ENCODE measurements around the gene GNG11.

Gene GNG11

DNA sequence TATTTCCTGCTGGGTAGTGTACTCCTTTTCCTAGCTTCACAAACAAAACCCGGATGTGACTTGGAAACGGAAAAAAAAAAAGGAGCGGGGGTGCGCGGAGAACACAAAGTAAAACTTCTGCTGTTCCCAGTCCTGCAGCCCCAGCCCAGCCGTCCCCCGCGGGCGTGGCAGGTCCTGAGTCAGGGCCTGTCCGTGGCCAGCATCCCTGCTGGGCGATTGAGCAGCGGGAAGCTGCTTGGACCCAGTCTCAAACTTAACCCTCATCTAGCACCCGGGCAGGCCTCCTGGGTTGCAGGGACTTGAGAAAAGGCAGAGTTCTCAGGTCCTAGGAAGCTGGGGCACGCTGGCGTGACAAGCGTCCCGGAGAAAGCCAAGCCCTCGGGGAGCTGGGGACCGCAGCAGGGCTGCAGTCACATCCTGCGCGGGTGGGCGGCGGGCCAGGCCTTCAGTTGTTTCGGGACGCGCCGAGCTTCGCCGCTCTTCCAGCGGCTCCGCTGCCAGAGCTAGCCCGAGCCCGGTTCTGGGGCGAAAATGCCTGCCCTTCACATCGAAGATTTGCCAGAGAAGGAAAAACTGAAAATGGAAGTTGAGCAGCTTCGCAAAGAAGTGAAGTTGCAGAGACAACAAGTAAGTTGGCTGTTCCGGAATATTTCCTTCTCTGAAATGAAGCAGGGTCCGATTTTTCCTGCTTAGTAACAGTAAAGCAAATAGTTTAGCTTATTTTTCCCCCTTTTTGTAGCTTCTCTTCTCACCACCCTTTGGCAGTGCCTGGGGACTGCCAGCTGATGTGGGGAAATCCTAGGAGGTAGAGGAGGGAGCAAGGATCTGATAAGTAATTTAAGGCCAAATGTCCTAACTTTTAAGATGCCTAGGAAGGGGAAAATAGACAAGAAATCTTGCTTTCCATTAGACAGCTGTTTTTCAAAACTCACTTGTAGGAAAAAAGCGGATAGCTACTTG, at the start of gene GNG11:
TSS of gene GNG11 (plus strand) at position 129 of the 960 bp plus-strand sequence. CDS start at position 532, 403 bp downstream.
- H3K4me3 ChIP-seq (ENCODE audit: low read length), result peak within 1 kb of the TSS; percentile 80
- no peak for TF ChIP-seq CTCF (conservative IDR thresholded peaks at IDR 0.05; ENCODE audit: low read depth, low read length)
- DNase-seq (ENCODE audit: low read depth), result no peak

GRCh38 chr7:93873998-93874574, 47.4 kb upstream of the GNG11 start:
- H3K4me3 ChIP-seq (ENCODE audit: low read length), result no peak overlapping the region
- no peak for TF ChIP-seq CTCF (conservative IDR thresholded peaks at IDR 0.05; ENCODE audit: low read depth, low read length)
- no peak for DNase-seq (ENCODE audit: low read depth)

DNA sequence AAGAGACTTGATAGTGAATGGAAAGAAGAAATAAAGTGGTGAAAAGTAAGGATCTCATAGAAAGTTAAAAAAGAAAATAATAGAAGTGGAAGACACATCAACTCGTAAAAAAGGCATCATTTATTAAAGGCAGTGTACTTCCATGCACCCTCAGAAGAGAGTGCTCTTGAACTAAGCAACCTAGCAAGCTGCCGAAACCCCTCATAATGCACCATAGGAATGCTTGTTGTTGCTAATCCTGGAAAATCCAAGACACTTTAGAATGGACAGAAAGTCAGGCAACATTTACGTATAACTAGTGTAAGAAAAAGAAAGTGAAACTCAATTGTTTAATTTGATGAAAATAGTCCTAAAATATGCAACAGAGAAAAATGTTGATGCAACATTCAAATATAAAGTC, 43.8 kb upstream of the GNG11 start:
- TF ChIP-seq CTCF (conservative IDR thresholded peaks at IDR 0.05; ENCODE audit: low read depth, low read length), result no peak
- no peak for DNase-seq (ENCODE audit: low read depth)
- no peak overlapping the region for H3K4me3 ChIP-seq (ENCODE audit: low read length)

DNA sequence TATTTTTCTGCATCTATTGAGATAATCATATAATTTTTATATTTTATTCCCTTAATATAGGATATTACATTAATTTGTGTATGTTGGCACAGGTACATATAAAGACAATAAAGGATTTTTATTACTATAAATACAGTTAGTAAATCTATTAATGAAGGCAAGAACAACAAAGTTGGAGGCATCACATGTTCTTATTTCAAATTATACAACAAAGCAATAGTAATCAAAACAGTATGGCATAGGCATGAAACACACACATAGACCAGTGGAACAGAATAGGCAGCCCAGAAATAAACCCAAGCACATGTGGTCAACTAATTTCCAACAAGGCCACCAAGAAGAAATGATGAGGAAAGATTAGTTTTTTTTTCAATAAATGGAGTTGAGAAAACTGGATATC, 42.2 kb upstream of the GNG11 start:
- TF ChIP-seq CTCF (conservative IDR thresholded peaks at IDR 0.05; ENCODE audit: low read depth, low read length), result no peak
- H3K4me3 ChIP-seq (ENCODE audit: low read length), result no peak overlapping the region
- no peak for DNase-seq (ENCODE audit: low read depth)

- no peak for TF ChIP-seq CTCF (conservative IDR thresholded peaks at IDR 0.05; ENCODE audit: low read depth, low read length)
- no peak overlapping the region for H3K4me3 ChIP-seq (ENCODE audit: low read length)
These were observed 39.1 kb upstream of the GNG11 start for GRCh38 chr7:93882468-93882867.

GRCh38 chr7:93883078-93883916, 38.2 kb upstream of the GNG11 start:
- H3K4me3 ChIP-seq (ENCODE audit: low read length), result no peak overlapping the region
- DNase-seq (ENCODE audit: low read depth), result no peak
- no peak for TF ChIP-seq CTCF (conservative IDR thresholded peaks at IDR 0.05; ENCODE audit: low read depth, low read length)

More at GRCh38 chr7:93882468-93882867, 39.1 kb upstream of the GNG11 start:
- no peak for DNase-seq (ENCODE audit: low read depth)
